K562 (cell line): ENCODE results near the gene AGO3. TPM values are rescaled to one million over a fixed set of nuclear protein-coding genes. Genes with fewer than 3 reads are reported as not detected.

Experiments
- ATAC-seq: fragments of 200-7000 bp; cut with Tn5 transposase; 3 replicates; pipeline ENCODE4 v1.9.1; 2020; ENCODE audit warnings: moderate library complexity
- BruUV-seq: library from RNA; stranded (reverse); fragments of 400-500 nt; replicated peaks from 2 replicates; lab custom pipeline; 2021; lab: Mats Ljungman, UMichigan
- CTCF ChIA-PET: fragments of 300-600 bp; formaldehyde crosslinking; extraction: SDS; loops from one replicate; lab custom pipeline; 2021; ENCODE audit warnings: low intra/inter-chr PET ratio; lab: Yijun Ruan, JAX
- POLR2A ChIA-PET: fragments of 300-600, 350-650 bp; sonication (Branson Sonifier 250); formaldehyde crosslinking; extraction: SDS; loops from one replicate; lab custom pipeline; 2021; ENCODE audit warnings: antibody characterized with exemption, inconsistent platforms; lab: Yijun Ruan, JAX
- DNase-seq, 4 experiments: peaks; one replicate each; pipeline versions ENCODE4 v3.0.0 to v3.0.0-alpha.2; 2011 to 2018; ENCODE audit warnings: low spot score in 3 of 4, mixed read lengths in 3 of 4; ENCODE audit errors: extremely low read depth in 1 of 4
- FAIRE-seq: peaks from 2 replicates; lab custom pipeline; 2011; peaks lifted over from hg19 to GRCh38; lab: Jason Lieb, UNC
- H2AFZ ChIP-seq: 2 replicates; pipeline ENCODE4 v1.6.0; 2011; ENCODE audit warnings: low read depth, low read length, control low read depth, inconsistent platforms
- H3K27ac ChIP-seq: fragments of 200-600 bp; 3 replicates; pipeline ENCODE4 v1.8.0; 2011; ENCODE audit warnings: low read depth, mild to moderate bottlenecking, control low read depth, inconsistent platforms, low read length, moderate library complexity, mixed read lengths; ENCODE audit errors: extremely low read depth
- H3K27me3 ChIP-seq, 2 experiments: fragments of 300-600 bp in 1 of 2; 2 replicates in 1 of 2; 3 replicates in 1 of 2; pipeline versions ENCODE4 v1.6.0 to v1.8.0; 2011; ENCODE audit warnings: inconsistent platforms in 2 of 2, low read length in 2 of 2, mild to moderate bottlenecking in 1 of 2, mixed read lengths in 1 of 2, moderate library complexity in 1 of 2; ENCODE audit not compliant: control insufficient read depth in 2 of 2, insufficient read depth in 2 of 2
- H3K36me3 ChIP-seq: fragments of 300-600 bp; 3 replicates; pipeline ENCODE4 v1.8.0; 2011; ENCODE audit warnings: mild to moderate bottlenecking, low read length, inconsistent platforms; ENCODE audit not compliant: control insufficient read depth, insufficient read depth
- H3K4me1 ChIP-seq, 2 experiments: fragments of 200-600 bp in 1 of 2; replicated peaks in 1 of 2; 2 replicates in 1 of 2; 3 replicates in 1 of 2; pipeline versions ENCODE4 v1.5.1 to v1.8.0; 2011; ENCODE audit warnings: inconsistent platforms in 2 of 2, low read length in 2 of 2, mild to moderate bottlenecking in 1 of 2, mixed read lengths in 1 of 2, moderate library complexity in 1 of 2; ENCODE audit not compliant: control insufficient read depth in 2 of 2, insufficient read depth in 2 of 2
- H3K4me2 ChIP-seq: 2 replicates; pipeline ENCODE4 v1.6.1; 2011; ENCODE audit warnings: low read length, control low read depth, inconsistent platforms, mixed read lengths; ENCODE audit not compliant: insufficient read depth
- H3K4me3 ChIP-seq: fragments of 200-600 bp; sonication (generic), shearing (Covaris generic); 2 replicates; pipeline ENCODE4 v1.5.1; 2016; ENCODE audit warnings: control low read depth, inconsistent platforms
- H3K79me2 ChIP-seq: fragments of 200-600 bp; 3 replicates; pipeline ENCODE4 v1.8.0; 2011; ENCODE audit warnings: low read length, inconsistent platforms; ENCODE audit not compliant: control insufficient read depth, insufficient read depth
- H3K9ac ChIP-seq, 2 experiments: 2 replicates each; pipeline versions ENCODE4 v1.6.0 to v1.6.1; 2011; ENCODE audit warnings: low read depth in 2 of 2, low read length in 2 of 2, control low read depth in 1 of 2, inconsistent platforms in 1 of 2, mild to moderate bottlenecking in 1 of 2, mixed read lengths in 1 of 2; ENCODE audit not compliant: insufficient read depth in 1 of 2
- H3K9me1 ChIP-seq: one replicate; pipeline ENCODE4 v1.6.0; 2011; ENCODE audit warnings: inconsistent platforms, mild to moderate bottlenecking, low read length, moderate library complexity; ENCODE audit not compliant: control insufficient read depth, insufficient read depth
- H3K9me3 ChIP-seq: replicated peaks from 2 replicates; pipeline ENCODE4 v1.5.1; 2011; ENCODE audit warnings: low read depth, low read length, inconsistent platforms; ENCODE audit not compliant: control insufficient read depth, insufficient read depth
- H4K20me1 ChIP-seq: replicated peaks from 2 replicates; pipeline ENCODE4 v1.6.1; 2011; ENCODE audit warnings: low read length, inconsistent platforms, mixed read lengths; ENCODE audit not compliant: control insufficient read depth, insufficient read depth
- CEBPZ ChIP-seq: fragments of 150-350 bp; IDR thresholded peaks from 2 replicates; pipeline ENCODE4 v1.6.1; 2014; ENCODE audit warnings: low read depth, mild to moderate bottlenecking, low read length, borderline replicate concordance
- CREB3 ChIP-seq: fragments of 450-650 bp; conservative IDR thresholded peaks from 2 replicates; pipeline ENCODE4 v1.6.1; 2016; ENCODE audit warnings: missing genetic modification characterization, low read depth, mild to moderate bottlenecking, missing compliant biosample characterization, moderate library complexity
- GABPA ChIP-seq: fragments of 200-800 bp; sonication (Bioruptor generic); conservative IDR thresholded peaks from 2 replicates; pipeline ENCODE4 v1.6.1; 2016; ENCODE audit warnings: low read depth, missing genetic modification characterization, missing compliant biosample characterization
- KAT8 ChIP-seq: fragments of 450-650 bp; IDR thresholded peaks from 2 replicates; pipeline ENCODE4 v1.6.1; 2016; ENCODE audit warnings: low read depth, mild to moderate bottlenecking
- OTX1 ChIP-seq: fragments of 450-650 bp; formaldehyde crosslinking; IDR thresholded peaks from 2 replicates; pipeline ENCODE4 v1.4.0; 2022; ENCODE audit warnings: mild to moderate bottlenecking
- RBBP5 ChIP-seq: fragments of 200-600 bp; sonication (generic); IDR thresholded peaks from 2 replicates; pipeline ENCODE4 v1.6.1; 2012; ENCODE audit warnings: borderline replicate concordance, mild to moderate bottlenecking, low read length, control low read depth, inconsistent platforms; ENCODE audit not compliant: insufficient read depth, poor library complexity, severe bottlenecking
- ZNF717 ChIP-seq: fragments of 250-450 bp; sonication (Bioruptor Pico); IDR thresholded peaks from 2 replicates; pipeline ENCODE4 v1.5.0; 2021
- ZNF77 ChIP-seq: fragments of 250-450 bp; sonication (Bioruptor Pico); IDR thresholded peaks from 2 replicates; pipeline ENCODE4 v1.5.0; 2020
- WGBS: fragments of 100-300 bp; shearing (Covaris generic); methylation state at CpG from one replicate; pipeline ENCODE4 v1.1.6; 2016; ENCODE audit warnings: low coverage, mixed read lengths; ENCODE audit not compliant: insufficient coverage; ENCODE audit errors: missing lambda C conversion rate; 5-methylcytosine and 5-hydroxymethylcytosine counted together
- in situ Hi-C: fragments of 300-500 bp; cut with MboI; formaldehyde crosslinking; loops from 4 replicates; pipeline ENCODE4 v1.15.0; 2018; ENCODE audit warnings: inconsistent platforms, mixed read lengths
- intact Hi-C: fragments of 100-400 bp; cut with micrococcal nuclease; formaldehyde crosslinking; loops from 2 replicates; pipeline ENCODE4 v1.14.2; 2022
- polyA plus RNA-seq, 8 experiments: library from polyadenylated mRNA; depleted of rRNA in 4 of 8; stranded (reverse) in 5 of 8; unstranded in 3 of 8; fragments of >200 nt; fragmentation: Nextera tagmentation in 2 of 8; fragmentation: Illumina TruSeq in 1 of 8; extraction: Ambion mirVana in 2 of 8; extraction: Trizol in 1 of 8; gene quantifications; 2 replicates each; pipeline versions ENCODE4 v1.2.1 to v1.2.3, GENCODE V29; 2011 to 2014; ENCODE audit warnings: inconsistent platforms in 1 of 8, missing spikeins in 1 of 8
- total RNA-seq, 7 experiments: library from RNA; depleted of rRNA in 6 of 7; stranded (reverse); fragments of >200 nt in 6 of 7; fragmentation: Illumina TruSeq in 2 of 7; extraction: Trizol in 2 of 7; gene quantifications; 2 replicates each; pipeline versions ENCODE4 v1.2.1 to v1.2.3, GENCODE V29; 2011 to 2021; ENCODE audit warnings: low replicate concordance in 1 of 7

The AGO3 gene
- total and polyA plus RNA-seq, 9 of the 15 experiments (the other 6 are each of a cell fraction or from before 2014, with no cell fraction given) = 4.5 to 41.5 (median 22.7) TPM

GRCh38 chr1:35902671-35903070, 28.2 kb upstream of the AGO3 start:
- Histone ChIP-seq H3K4me2 (no peak overlapping the region), H3K79me2 (no peaks in the 10 kb centered on the region; the same call in 2 of the 3 replicates), H3K27me3 (no peaks in the 10 kb centered on the region), H3K27ac (no peak overlapping the region), H2AFZ (no peak overlapping the region), H3K4me1 (no peaks in the 10 kb centered on the region), H3K9ac (no peak overlapping the region), H3K9me1 (no peaks in the 10 kb centered on the region), H4K20me1 (no peaks in the 10 kb centered on the region; the same call in 1 of the 2 replicates), H3K4me3 (no peak overlapping the region), H3K9me3 (no peaks in the 10 kb centered on the region), H3K36me3 (peaks cover 88% of the 10 kb centered on the region)
- no peak for TF ChIP-seq GABPA (tag)
- no peak for TF ChIP-seq ZNF77 (CRISPR knock-in tag)
- no peak for TF ChIP-seq KAT8
- TF ChIP-seq OTX1 (CRISPR knock-in tag) = no peak
- no peak for TF ChIP-seq RBBP5
- TF ChIP-seq CEBPZ = no peak
- TF ChIP-seq CREB3 = no peak
- TF ChIP-seq ZNF717 (CRISPR knock-in tag) = no peak
- in situ Hi-C loops (no loop called here), intact Hi-C loops (no loop called here)
- DNase-seq (no peak), ATAC-seq (no peak), FAIRE-seq (no peak)
- ChIA-PET CTCF (no interaction called here), POLR2A (interaction anchor here (0.7 to 1.5 kb wide), 3 partner anchors 14 to 467 kb away, joined by 3 to 5 read pairs (median 3); no protein-coding TSS in a partner anchor)
- no TSS peak for BruUV-seq
- 96% methylated on average over 2 of the region's 2 CpGs for WGBS
